ENCODE data around the gene SMPDL3B. TPM values are rescaled to one million over a fixed set of nuclear protein-coding genes. Genes with fewer than 3 reads are reported as not detected.

The SMPDL3B gene
- total RNA-seq, 4 donors from 2014 or later, result 0.29 TPM; not detected in 3

- Histone ChIP-seq H3K4me3 (no peak overlapping the region), H3K27ac (peak overlapping the region in 1 of 4 donors; percentile 26), H3K9me3 (no peaks in the 10 kb centered on the region), H3K27me3 (no peaks in the 10 kb centered on the region), H3K36me3 (peaks cover 0 to 15% of the 10 kb centered on the region in 2 donors), H3K4me1 (no peaks in the 10 kb centered on the region)
- in situ Hi-C loops (cut with MboI; ENCODE audit: low sequenced_read_pairs in 4 of 4), result no loop called here
- TF ChIP-seq CTCF (IDR thresholded peaks at IDR 0.05 in 4 of 5, conservative IDR thresholded peaks at IDR 0.05 in 1 of 5) (no peak), POLR2A (IDR thresholded peaks at IDR 0.05) (no peak)
- DNase-seq (no peak), ATAC-seq (no peak)
- intact Hi-C loops (cut with DNase I; ENCODE audit: low total_unique reads), result no loop called here
Observed at GRCh38 chr1:27886744-27887143, 48.1 kb upstream of the SMPDL3B start.

- DNase-seq (no peak), ATAC-seq (no peak)
- peaks cover 0 to 22% of the 10 kb centered on the region in 2 donors for H3K36me3 ChIP-seq
- TF ChIP-seq CTCF (IDR thresholded peaks at IDR 0.05 in 4 of 5, conservative IDR thresholded peaks at IDR 0.05 in 1 of 5) (no peak), POLR2A (IDR thresholded peaks at IDR 0.05) (no peak)
- no peaks in the 10 kb centered on the region for H3K27me3 ChIP-seq
- intact Hi-C loops (cut with DNase I; ENCODE audit: low total_unique reads), result no loop called here
- in situ Hi-C loops (cut with MboI; ENCODE audit: low sequenced_read_pairs in 4 of 4), result no loop called here
- no peaks in the 10 kb centered on the region for H3K9me3 ChIP-seq
- H3K4me3 ChIP-seq, result no peak overlapping the region
- H3K27ac ChIP-seq, result no peak overlapping the region
- no peaks in the 10 kb centered on the region for H3K4me1 ChIP-seq
Observed at GRCh38 chr1:27887215-27888021, 47.4 kb upstream of the SMPDL3B start.

GRCh38 chr1:27889506-27889905 lies 45.3 kb upstream of the SMPDL3B start:
- H3K27ac ChIP-seq, result no peak overlapping the region

GRCh38 chr1:27891196-27891889 lies 43.5 kb upstream of the SMPDL3B start:
- intact Hi-C loops (cut with DNase I; ENCODE audit: low total_unique reads), result no loop called here
- H3K36me3 ChIP-seq, result peaks cover 3 to 61% of the 10 kb centered on the region in 2 donors
- no peaks in the 10 kb centered on the region for H3K27me3 ChIP-seq
- in situ Hi-C loops (cut with MboI; ENCODE audit: low sequenced_read_pairs in 4 of 4), result no loop called here
- no peak overlapping the region for H3K4me3 ChIP-seq
- H3K9me3 ChIP-seq, result no peaks in the 10 kb centered on the region
- DNase-seq, result no peak
- TF ChIP-seq CTCF (IDR thresholded peaks at IDR 0.05 in 4 of 5, conservative IDR thresholded peaks at IDR 0.05 in 1 of 5) (no peak), POLR2A (IDR thresholded peaks at IDR 0.05) (peak in 1 of 2 donors; percentile 28)
- H3K27ac ChIP-seq, result peak overlapping the region in 2 of 4 donors; percentile 10 to 32
- no peaks in the 10 kb centered on the region for H3K4me1 ChIP-seq
- ATAC-seq, result peak in 1 of 2 donors; percentile 20

More at GRCh38 chr1:27889506-27889905, 45.3 kb upstream of the SMPDL3B start:
- no peaks in the 10 kb centered on the region for H3K4me1 ChIP-seq
- intact Hi-C loops (cut with DNase I; ENCODE audit: low total_unique reads) (no loop called here), in situ Hi-C loops (cut with MboI; ENCODE audit: low sequenced_read_pairs in 4 of 4) (no loop called here)
- no peaks in the 10 kb centered on the region for H3K27me3 ChIP-seq
- H3K4me3 ChIP-seq, result no peak overlapping the region
- DNase-seq, result no peak
- H3K9me3 ChIP-seq, result no peaks in the 10 kb centered on the region
- TF ChIP-seq CTCF (IDR thresholded peaks at IDR 0.05 in 4 of 5, conservative IDR thresholded peaks at IDR 0.05 in 1 of 5) (no peak), POLR2A (IDR thresholded peaks at IDR 0.05) (no peak)
- no peak for ATAC-seq
- peaks cover 3 to 43% of the 10 kb centered on the region in 2 donors for H3K36me3 ChIP-seq
